A549 (cell line): ENCODE measurements around the gene USP6NL.

ENCODE experiments used
- CEBPB ChIP-seq, 2 experiments: fragments of >200 bp in 1 of 2; sonication (Bioruptor Twin) in 1 of 2; formaldehyde crosslinking in 1 of 2; IDR thresholded peaks; 2 replicates each; pipeline ENCODE4 v1.6.1; 2012 to 2016
- EP300 ChIP-seq, 2 experiments: fragments of >200 bp; sonication (Bioruptor Twin); formaldehyde crosslinking; IDR thresholded peaks; 2 replicates in 1 of 2; 3 replicates in 1 of 2; pipeline ENCODE4 v1.6.1; 2016 to 2017
- MAFK ChIP-seq: fragments of 450-650 bp; IDR thresholded peaks from 2 replicates; pipeline ENCODE4 v1.6.1; 2014; ENCODE audit not compliant: partially characterized antibody
- POLR2A ChIP-seq: IDR thresholded peaks from 2 replicates; pipeline ENCODE4 v1.6.1; 2012; ENCODE audit warnings: mild to moderate bottlenecking, low read length
- RNF2 ChIP-seq: fragments of 200-600 bp; sonication (generic); IDR thresholded peaks from 2 replicates; pipeline ENCODE4 v1.6.1; 2016; ENCODE audit warnings: low read depth, mild to moderate bottlenecking, antibody characterized with exemption, moderate library complexity, borderline replicate concordance
- TF ChIP-seq, protein P1 (sequence below): fragments of 200-600 bp; sonication (generic); IDR thresholded peaks from 2 replicates; pipeline ENCODE4 v1.6.1; 2016; ENCODE audit warnings: antibody characterized with exemption, mild to moderate bottlenecking, moderate library complexity
- TF ChIP-seq, protein P2 (sequence below): fragments of >200 bp; sonication (Bioruptor Twin); formaldehyde crosslinking; IDR thresholded peaks from 3 replicates; pipeline ENCODE4 v1.5.1; 2016
- TF ChIP-seq, protein P3 (sequence below): IDR thresholded peaks from 2 replicates; pipeline ENCODE4 v1.6.1; 2012

GRCh38 chr10:11602919-11603523 lies 8.4 kb downstream of the USP6NL start:
- no peak for TF ChIP-seq RNF2
- TF ChIP-seq POLR2A, result no peak
- no peak for TF ChIP-seq CEBPB (IDR thresholded peaks at IDR 0.05)
- TF ChIP-seq, protein P1, sequence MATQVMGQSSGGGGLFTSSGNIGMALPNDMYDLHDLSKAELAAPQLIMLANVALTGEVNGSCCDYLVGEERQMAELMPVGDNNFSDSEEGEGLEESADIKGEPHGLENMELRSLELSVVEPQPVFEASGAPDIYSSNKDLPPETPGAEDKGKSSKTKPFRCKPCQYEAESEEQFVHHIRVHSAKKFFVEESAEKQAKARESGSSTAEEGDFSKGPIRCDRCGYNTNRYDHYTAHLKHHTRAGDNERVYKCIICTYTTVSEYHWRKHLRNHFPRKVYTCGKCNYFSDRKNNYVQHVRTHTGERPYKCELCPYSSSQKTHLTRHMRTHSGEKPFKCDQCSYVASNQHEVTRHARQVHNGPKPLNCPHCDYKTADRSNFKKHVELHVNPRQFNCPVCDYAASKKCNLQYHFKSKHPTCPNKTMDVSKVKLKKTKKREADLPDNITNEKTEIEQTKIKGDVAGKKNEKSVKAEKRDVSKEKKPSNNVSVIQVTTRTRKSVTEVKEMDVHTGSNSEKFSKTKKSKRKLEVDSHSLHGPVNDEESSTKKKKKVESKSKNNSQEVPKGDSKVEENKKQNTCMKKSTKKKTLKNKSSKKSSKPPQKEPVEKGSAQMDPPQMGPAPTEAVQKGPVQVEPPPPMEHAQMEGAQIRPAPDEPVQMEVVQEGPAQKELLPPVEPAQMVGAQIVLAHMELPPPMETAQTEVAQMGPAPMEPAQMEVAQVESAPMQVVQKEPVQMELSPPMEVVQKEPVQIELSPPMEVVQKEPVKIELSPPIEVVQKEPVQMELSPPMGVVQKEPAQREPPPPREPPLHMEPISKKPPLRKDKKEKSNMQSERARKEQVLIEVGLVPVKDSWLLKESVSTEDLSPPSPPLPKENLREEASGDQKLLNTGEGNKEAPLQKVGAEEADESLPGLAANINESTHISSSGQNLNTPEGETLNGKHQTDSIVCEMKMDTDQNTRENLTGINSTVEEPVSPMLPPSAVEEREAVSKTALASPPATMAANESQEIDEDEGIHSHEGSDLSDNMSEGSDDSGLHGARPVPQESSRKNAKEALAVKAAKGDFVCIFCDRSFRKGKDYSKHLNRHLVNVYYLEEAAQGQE, result no peak
- no peak for TF ChIP-seq EP300 (IDR thresholded peaks at IDR 0.05)
- TF ChIP-seq, protein P2, sequence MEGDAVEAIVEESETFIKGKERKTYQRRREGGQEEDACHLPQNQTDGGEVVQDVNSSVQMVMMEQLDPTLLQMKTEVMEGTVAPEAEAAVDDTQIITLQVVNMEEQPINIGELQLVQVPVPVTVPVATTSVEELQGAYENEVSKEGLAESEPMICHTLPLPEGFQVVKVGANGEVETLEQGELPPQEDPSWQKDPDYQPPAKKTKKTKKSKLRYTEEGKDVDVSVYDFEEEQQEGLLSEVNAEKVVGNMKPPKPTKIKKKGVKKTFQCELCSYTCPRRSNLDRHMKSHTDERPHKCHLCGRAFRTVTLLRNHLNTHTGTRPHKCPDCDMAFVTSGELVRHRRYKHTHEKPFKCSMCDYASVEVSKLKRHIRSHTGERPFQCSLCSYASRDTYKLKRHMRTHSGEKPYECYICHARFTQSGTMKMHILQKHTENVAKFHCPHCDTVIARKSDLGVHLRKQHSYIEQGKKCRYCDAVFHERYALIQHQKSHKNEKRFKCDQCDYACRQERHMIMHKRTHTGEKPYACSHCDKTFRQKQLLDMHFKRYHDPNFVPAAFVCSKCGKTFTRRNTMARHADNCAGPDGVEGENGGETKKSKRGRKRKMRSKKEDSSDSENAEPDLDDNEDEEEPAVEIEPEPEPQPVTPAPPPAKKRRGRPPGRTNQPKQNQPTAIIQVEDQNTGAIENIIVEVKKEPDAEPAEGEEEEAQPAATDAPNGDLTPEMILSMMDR, result no peak
- no peak for TF ChIP-seq MAFK
- TF ChIP-seq, protein P3, sequence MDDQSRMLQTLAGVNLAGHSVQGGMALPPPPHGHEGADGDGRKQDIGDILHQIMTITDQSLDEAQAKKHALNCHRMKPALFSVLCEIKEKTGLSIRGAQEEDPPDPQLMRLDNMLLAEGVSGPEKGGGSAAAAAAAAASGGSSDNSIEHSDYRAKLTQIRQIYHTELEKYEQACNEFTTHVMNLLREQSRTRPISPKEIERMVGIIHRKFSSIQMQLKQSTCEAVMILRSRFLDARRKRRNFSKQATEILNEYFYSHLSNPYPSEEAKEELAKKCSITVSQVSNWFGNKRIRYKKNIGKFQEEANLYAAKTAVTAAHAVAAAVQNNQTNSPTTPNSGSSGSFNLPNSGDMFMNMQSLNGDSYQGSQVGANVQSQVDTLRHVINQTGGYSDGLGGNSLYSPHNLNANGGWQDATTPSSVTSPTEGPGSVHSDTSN, result no peak
